ENCODE measurements around the gene COG4.

DNA sequence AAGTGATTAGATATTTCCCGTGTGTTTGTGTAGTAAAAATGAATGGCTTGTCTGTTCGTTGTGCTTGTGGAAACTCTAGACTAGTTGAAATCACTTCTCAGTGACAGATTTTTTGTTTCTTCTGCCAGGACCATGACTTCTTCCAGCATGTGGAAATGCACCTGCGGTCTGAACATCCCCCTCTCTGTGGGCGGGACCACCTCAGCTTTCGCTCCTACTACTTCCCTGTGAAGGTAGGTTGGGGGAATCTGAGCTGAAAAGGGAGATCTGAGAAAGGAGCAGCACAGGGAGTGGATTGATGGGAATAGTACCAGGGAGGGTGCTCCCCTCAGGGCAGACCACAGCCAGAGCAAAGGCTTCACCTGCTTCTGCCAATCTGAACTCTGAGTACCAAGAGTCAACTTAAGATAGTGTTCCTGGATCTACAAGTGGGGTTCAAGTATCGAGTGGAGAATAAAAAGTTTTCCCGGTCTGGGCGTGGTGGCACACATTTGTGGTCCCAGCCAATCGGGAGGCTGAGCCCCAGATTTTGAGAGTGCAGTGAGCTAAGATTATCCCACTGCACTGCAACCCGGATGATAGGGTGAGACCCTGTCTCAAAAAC lies 47.7 kb upstream of the COG4 start:
- TF ChIP-seq, protein P1, sequence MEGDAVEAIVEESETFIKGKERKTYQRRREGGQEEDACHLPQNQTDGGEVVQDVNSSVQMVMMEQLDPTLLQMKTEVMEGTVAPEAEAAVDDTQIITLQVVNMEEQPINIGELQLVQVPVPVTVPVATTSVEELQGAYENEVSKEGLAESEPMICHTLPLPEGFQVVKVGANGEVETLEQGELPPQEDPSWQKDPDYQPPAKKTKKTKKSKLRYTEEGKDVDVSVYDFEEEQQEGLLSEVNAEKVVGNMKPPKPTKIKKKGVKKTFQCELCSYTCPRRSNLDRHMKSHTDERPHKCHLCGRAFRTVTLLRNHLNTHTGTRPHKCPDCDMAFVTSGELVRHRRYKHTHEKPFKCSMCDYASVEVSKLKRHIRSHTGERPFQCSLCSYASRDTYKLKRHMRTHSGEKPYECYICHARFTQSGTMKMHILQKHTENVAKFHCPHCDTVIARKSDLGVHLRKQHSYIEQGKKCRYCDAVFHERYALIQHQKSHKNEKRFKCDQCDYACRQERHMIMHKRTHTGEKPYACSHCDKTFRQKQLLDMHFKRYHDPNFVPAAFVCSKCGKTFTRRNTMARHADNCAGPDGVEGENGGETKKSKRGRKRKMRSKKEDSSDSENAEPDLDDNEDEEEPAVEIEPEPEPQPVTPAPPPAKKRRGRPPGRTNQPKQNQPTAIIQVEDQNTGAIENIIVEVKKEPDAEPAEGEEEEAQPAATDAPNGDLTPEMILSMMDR (conservative IDR thresholded peaks at IDR 0.05): no peak
- TF ChIP-seq ZFX (IDR thresholded peaks at IDR 0.05): no peak

Data from C4-2B (cell line).